ENCODE measurements around the gene ZNF362.

The ZNF362 gene

GRCh38 chr1:33256471-33257206 lies at the start of gene ZNF362 (continued):
- TF ChIP-seq KLF7 (tag by site-specific recombination; IDR thresholded peaks at IDR 0.05; ENCODE audit: borderline replicate concordance) (no peak), GLI4 (tag by site-specific recombination; IDR thresholded peaks at IDR 0.05) (no peak), ZNF707 (tag by site-specific recombination; IDR thresholded peaks at IDR 0.05) (no peak), ZNF266 (tag by site-specific recombination; IDR thresholded peaks at IDR 0.05; ENCODE audit: low read depth) (no peak), CTCF (tag by site-specific recombination; IDR thresholded peaks at IDR 0.05) (no peak), ZNF449 (tag by site-specific recombination; IDR thresholded peaks at IDR 0.05) (no peak), ZNF274 (IDR thresholded peaks at IDR 0.05; ENCODE audit: low read length) (no peak), ZNF274 (tag by site-specific recombination; IDR thresholded peaks at IDR 0.05; ENCODE audit: borderline replicate concordance) (no peak), ZNF214 (tag by site-specific recombination; IDR thresholded peaks at IDR 0.05; ENCODE audit: borderline replicate concordance) (no peak), ZNF37A (tag by site-specific recombination; IDR thresholded peaks at IDR 0.05) (no peak), ZNF600 (tag by site-specific recombination; IDR thresholded peaks at IDR 0.05) (peak; percentile 24; the same call in 1 of the 2 replicates), TSHZ1 (tag by site-specific recombination; IDR thresholded peaks at IDR 0.05; ENCODE audit: borderline replicate concordance) (no peak), KLF1 (tag by site-specific recombination; IDR thresholded peaks at IDR 0.05) (no peak), SP3 (tag by site-specific recombination; IDR thresholded peaks at IDR 0.05) (no peak), ZNF544 (tag by site-specific recombination; IDR thresholded peaks at IDR 0.05) (no peak), YY2 (tag by site-specific recombination; IDR thresholded peaks at IDR 0.05) (peak; percentile 52), ZBTB44 (tag by site-specific recombination; IDR thresholded peaks at IDR 0.05) (peak; percentile 70; the same call in 1 of the 2 replicates), PATZ1 (tag by site-specific recombination; IDR thresholded peaks at IDR 0.05) (peak; percentile 49; the same call in 1 of the 2 replicates), YY1 (tag by site-specific recombination; IDR thresholded peaks at IDR 0.05) (peak; percentile 78; the same call in 1 of the 2 replicates), TRIM28 (IDR thresholded peaks at IDR 0.05; ENCODE audit: borderline replicate concordance, low read length) (no peak), ZNF2 (tag by site-specific recombination; IDR thresholded peaks at IDR 0.05) (no peak), ZNF433 (tag by site-specific recombination; IDR thresholded peaks at IDR 0.05; ENCODE audit: low read depth) (no peak), ZNF146 (tag by site-specific recombination; IDR thresholded peaks at IDR 0.05) (no peak), ZNF350 (tag by site-specific recombination; IDR thresholded peaks at IDR 0.05) (no peak)

Data from HEK293 (cell line).